ENCODE data around the gene TMEM106C. TPM values are rescaled to one million over a fixed set of nuclear protein-coding genes. Genes with fewer than 3 reads are reported as not detected.

TMEM106C gene
- total and polyA plus RNA-seq, 4 donors, result 16.2 to 57.8 (median 25.2) TPM

GRCh38 chr12:47973870-47974269 lies 10.5 kb downstream of the TMEM106C start:
- no peak for DNase-seq (ENCODE audit: low spot score)
- Histone ChIP-seq H3K27me3 (ENCODE audit: control insufficient read depth in 4 of 4, insufficient read depth in 4 of 4, low read length in 3 of 4) (no peaks in the 10 kb centered on the region), H3K36me3 (ENCODE audit: control insufficient read depth in 4 of 4, insufficient read depth in 3 of 4, low read depth in 1 of 4, low read length in 3 of 4) (peaks cover 0 to under 1% (median 0%) of the 10 kb centered on the region in 4 donors), H3K27ac (ENCODE audit: low read depth in 1 of 2, low read length in 2 of 2) (no peak overlapping the region), H3K9me3 (ENCODE audit: control insufficient read depth in 4 of 4, low read length in 3 of 4) (no peaks in the 10 kb centered on the region), H3K4me1 (ENCODE audit: control insufficient read depth in 4 of 4, insufficient read depth in 4 of 4, low read length in 3 of 4) (no peaks in the 10 kb centered on the region), H3K9ac (ENCODE audit: low read depth in 1 of 2, low read length in 2 of 2) (no peak overlapping the region), H3K4me3 (ENCODE audit: low read depth in 1 of 3, low read length in 3 of 3) (no peak overlapping the region)
- TF ChIP-seq FOXA1 (IDR thresholded peaks at IDR 0.05) (no peak), SP1 (IDR thresholded peaks at IDR 0.05) (no peak), EGR1 (IDR thresholded peaks at IDR 0.05; ENCODE audit: low read depth in 2 of 2) (no peak), GABPA (IDR thresholded peaks at IDR 0.05 in 1 of 2, conservative IDR thresholded peaks at IDR 0.05 in 1 of 2) (no peak), MAX (IDR thresholded peaks at IDR 0.05) (no peak), HNF4A (conservative IDR thresholded peaks at IDR 0.05) (no peak), NR2F2 (IDR thresholded peaks at IDR 0.05) (no peak), RAD21 (IDR thresholded peaks at IDR 0.05) (no peak), RXRA (IDR thresholded peaks at IDR 0.05) (no peak)
- 95% methylated on average over 9 of the region's 9 CpGs for WGBS

- H3K9ac ChIP-seq (ENCODE audit: low read depth in 1 of 2, low read length in 2 of 2), result no peak overlapping the region
- TF ChIP-seq FOXA2 (IDR thresholded peaks at IDR 0.05), result no peak
- no peak for TF ChIP-seq ATF3 (IDR thresholded peaks at IDR 0.05)
- TF ChIP-seq EGR1 (IDR thresholded peaks at IDR 0.05; ENCODE audit: low read depth in 2 of 2), result no peak
- TF ChIP-seq RXRA (IDR thresholded peaks at IDR 0.05), result no peak
- no peak overlapping the region for H3K27ac ChIP-seq (ENCODE audit: low read depth in 1 of 2, low read length in 2 of 2)
- whole genome bisulfite sequencing, result 97% methylated on average over 16 of the region's 16 CpGs
- H3K36me3 ChIP-seq (ENCODE audit: control insufficient read depth in 4 of 4, insufficient read depth in 3 of 4, low read depth in 1 of 4, low read length in 3 of 4), result no peaks in the 10 kb centered on the region
- no peak overlapping the region for H3K4me3 ChIP-seq (ENCODE audit: low read depth in 1 of 3, low read length in 3 of 3)
- H3K9me3 ChIP-seq (ENCODE audit: control insufficient read depth in 4 of 4, low read length in 3 of 4), result no peaks in the 10 kb centered on the region
- no peaks in the 10 kb centered on the region for H3K4me1 ChIP-seq (ENCODE audit: control insufficient read depth in 4 of 4, insufficient read depth in 4 of 4, low read length in 3 of 4)
- DNase-seq (ENCODE audit: low spot score), result no peak
- H3K27me3 ChIP-seq (ENCODE audit: control insufficient read depth in 4 of 4, insufficient read depth in 4 of 4, low read length in 3 of 4), result no peaks in the 10 kb centered on the region
These were observed 11.7 kb downstream of the TMEM106C start for GRCh38 chr12:47975036-47975620.

GRCh38 chr12:47975816-47976215 lies 12.4 kb downstream of the TMEM106C start:
- H3K27ac ChIP-seq (ENCODE audit: low read depth in 1 of 2, low read length in 2 of 2), result no peak overlapping the region
- 94% methylated on average over 11 of the region's 11 CpGs for WGBS
- no peak overlapping the region for H3K4me3 ChIP-seq (ENCODE audit: low read depth in 1 of 3, low read length in 3 of 3)
- H3K9ac ChIP-seq (ENCODE audit: low read depth in 1 of 2, low read length in 2 of 2), result no peak overlapping the region
- no peaks in the 10 kb centered on the region for H3K9me3 ChIP-seq (ENCODE audit: control insufficient read depth in 4 of 4, low read length in 3 of 4)
- H3K36me3 ChIP-seq (ENCODE audit: control insufficient read depth in 4 of 4, insufficient read depth in 3 of 4, low read depth in 1 of 4, low read length in 3 of 4), result no peaks in the 10 kb centered on the region
- H3K27me3 ChIP-seq (ENCODE audit: control insufficient read depth in 4 of 4, insufficient read depth in 4 of 4, low read length in 3 of 4), result no peaks in the 10 kb centered on the region
- H3K4me1 ChIP-seq (ENCODE audit: control insufficient read depth in 4 of 4, insufficient read depth in 4 of 4, low read length in 3 of 4), result no peaks in the 10 kb centered on the region
- DNase-seq (ENCODE audit: low spot score), result no peak
- no peak for TF ChIP-seq RXRA (IDR thresholded peaks at IDR 0.05)

- TF ChIP-seq CTCF (IDR thresholded peaks at IDR 0.05; ENCODE audit: low read depth, low read length, missing input control) (no peak), TAF1 (conservative IDR thresholded peaks at IDR 0.05) (no peak)
- Histone ChIP-seq H3K36me3 (ENCODE audit: control insufficient read depth in 4 of 4, insufficient read depth in 3 of 4, low read depth in 1 of 4, low read length in 3 of 4) (no peaks in the 10 kb centered on the region), H3K9ac (ENCODE audit: low read depth in 1 of 2, low read length in 2 of 2) (no peak overlapping the region), H3K27me3 (ENCODE audit: control insufficient read depth in 4 of 4, insufficient read depth in 4 of 4, low read length in 3 of 4) (no peaks in the 10 kb centered on the region), H3K4me3 (ENCODE audit: low read depth in 1 of 3, low read length in 3 of 3) (no peak overlapping the region), H3K9me3 (ENCODE audit: control insufficient read depth in 4 of 4, low read length in 3 of 4) (no peaks in the 10 kb centered on the region), H3K4me1 (ENCODE audit: control insufficient read depth in 4 of 4, insufficient read depth in 4 of 4, low read length in 3 of 4) (no peaks in the 10 kb centered on the region), H3K27ac (ENCODE audit: low read depth in 1 of 2, low read length in 2 of 2) (no peak overlapping the region)
- DNase-seq (ENCODE audit: low spot score), result no peak
- WGBS, result 88% methylated on average over 12 of the region's 12 CpGs
These were observed 13.8 kb downstream of the TMEM106C start for GRCh38 chr12:47977046-47977771.

All from liver (tissue), 9 donors.